PFSK-1 (cell line): ENCODE measurements around the gene ATCAY.

Source experiments
- POLR2AphosphoS5 ChIP-seq: IDR thresholded peaks from 2 replicates; pipeline ENCODE4 v1.6.1; 2012; ENCODE audit warnings: low read depth, mild to moderate bottlenecking, control low read depth, low read length, moderate library complexity
- TAF1 ChIP-seq: IDR thresholded peaks from 2 replicates; pipeline ENCODE4 v1.6.1; 2012; ENCODE audit warnings: low read length, control low read depth, borderline replicate concordance; ENCODE audit not compliant: insufficient read depth
- TF ChIP-seq, protein P1 (sequence below), 2 experiments: IDR thresholded peaks; 2 replicates each; pipeline versions ENCODE4 v1.6.1 to v1.8.0; 2011 to 2012; ENCODE audit warnings: low read depth in 2 of 2, low read length in 2 of 2, control low read depth in 1 of 2, inconsistent platforms in 1 of 2, mild to moderate bottlenecking in 1 of 2, moderate library complexity in 1 of 2; ENCODE audit not compliant: insufficient read depth in 1 of 2

DNA sequence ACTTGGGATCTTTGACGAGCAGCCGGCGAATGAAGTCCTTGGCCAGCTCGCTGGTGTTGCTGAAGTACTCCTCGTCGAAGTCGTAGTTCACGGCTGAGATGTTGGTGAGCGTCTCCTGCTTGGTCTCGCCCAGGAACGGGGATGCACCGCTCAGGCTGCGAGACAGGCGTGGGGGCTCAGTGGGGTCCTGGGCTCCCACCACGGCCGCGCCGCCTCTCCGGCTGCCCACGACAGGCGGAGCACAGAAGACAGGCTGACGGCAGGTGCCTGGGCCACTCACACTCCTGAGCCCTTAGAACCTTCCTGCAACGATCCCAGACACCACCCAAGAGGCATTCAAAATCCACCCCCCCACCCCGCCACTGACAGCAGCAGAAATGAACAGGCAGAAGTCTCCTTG, 80.5 kb downstream of the ATCAY start:
- TF ChIP-seq POLR2AphosphoS5 (no peak), TAF1 (no peak)
- TF ChIP-seq, protein P1, sequence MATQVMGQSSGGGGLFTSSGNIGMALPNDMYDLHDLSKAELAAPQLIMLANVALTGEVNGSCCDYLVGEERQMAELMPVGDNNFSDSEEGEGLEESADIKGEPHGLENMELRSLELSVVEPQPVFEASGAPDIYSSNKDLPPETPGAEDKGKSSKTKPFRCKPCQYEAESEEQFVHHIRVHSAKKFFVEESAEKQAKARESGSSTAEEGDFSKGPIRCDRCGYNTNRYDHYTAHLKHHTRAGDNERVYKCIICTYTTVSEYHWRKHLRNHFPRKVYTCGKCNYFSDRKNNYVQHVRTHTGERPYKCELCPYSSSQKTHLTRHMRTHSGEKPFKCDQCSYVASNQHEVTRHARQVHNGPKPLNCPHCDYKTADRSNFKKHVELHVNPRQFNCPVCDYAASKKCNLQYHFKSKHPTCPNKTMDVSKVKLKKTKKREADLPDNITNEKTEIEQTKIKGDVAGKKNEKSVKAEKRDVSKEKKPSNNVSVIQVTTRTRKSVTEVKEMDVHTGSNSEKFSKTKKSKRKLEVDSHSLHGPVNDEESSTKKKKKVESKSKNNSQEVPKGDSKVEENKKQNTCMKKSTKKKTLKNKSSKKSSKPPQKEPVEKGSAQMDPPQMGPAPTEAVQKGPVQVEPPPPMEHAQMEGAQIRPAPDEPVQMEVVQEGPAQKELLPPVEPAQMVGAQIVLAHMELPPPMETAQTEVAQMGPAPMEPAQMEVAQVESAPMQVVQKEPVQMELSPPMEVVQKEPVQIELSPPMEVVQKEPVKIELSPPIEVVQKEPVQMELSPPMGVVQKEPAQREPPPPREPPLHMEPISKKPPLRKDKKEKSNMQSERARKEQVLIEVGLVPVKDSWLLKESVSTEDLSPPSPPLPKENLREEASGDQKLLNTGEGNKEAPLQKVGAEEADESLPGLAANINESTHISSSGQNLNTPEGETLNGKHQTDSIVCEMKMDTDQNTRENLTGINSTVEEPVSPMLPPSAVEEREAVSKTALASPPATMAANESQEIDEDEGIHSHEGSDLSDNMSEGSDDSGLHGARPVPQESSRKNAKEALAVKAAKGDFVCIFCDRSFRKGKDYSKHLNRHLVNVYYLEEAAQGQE (IDR thresholded peaks at IDR 0.05; ENCODE audit: insufficient read depth in 1 of 2, low read depth in 2 of 2, low read length in 2 of 2): no peak
